Renal cortex interstitium (tissue), 11 donors: ENCODE data around the gene PSMD2. TPM values are rescaled to one million over a fixed set of nuclear protein-coding genes. Genes with fewer than 3 reads are reported as not detected.

Experiments used
- DNase-seq, 11 donors: peaks; one replicate each; pipeline ENCODE4 v3.0.0-alpha.2; 2013; ENCODE audit warnings: low read depth in 9 of 11, low spot score in 4 of 11; ENCODE audit errors: extremely low read depth in 1 of 11
- polyA plus RNA-seq, 3 donors: library from polyadenylated mRNA; unstranded; fragments of 120-200 nt; gene quantifications; one replicate each; pipeline ENCODE4 v1.2.1, GENCODE V29; 2013; ENCODE audit not compliant: insufficient read length in 3 of 3

PSMD2 gene
- polyA plus RNA-seq, 3 donors = 210 to 252 (median 223) TPM

- no peak for DNase-seq
These were observed 47.6 kb downstream of the PSMD2 start for GRCh38 chr3:184346480-184347190.

GRCh38 chr3:184347321-184348056 lies 48.4 kb downstream of the PSMD2 start:
- DNase-seq = no peak

GRCh38 chr3:184348057-184348382 lies 49.0 kb downstream of the PSMD2 start:
- no peak for DNase-seq

GRCh38 chr3:184349563-184350470 lies 50.8 kb downstream of the PSMD2 start:
- DNase-seq = no peak

- DNase-seq = no peak
These were observed 51.6 kb downstream of the PSMD2 start for GRCh38 chr3:184350618-184351017.

- no peak for DNase-seq
These were observed 52.6 kb downstream of the PSMD2 start for GRCh38 chr3:184351511-184352148.

- DNase-seq = no peak
These were observed 53.2 kb downstream of the PSMD2 start for GRCh38 chr3:184352149-184352785.

GRCh38 chr3:184352897-184353545 lies 54.0 kb downstream of the PSMD2 start:
- DNase-seq = no peak

- DNase-seq = no peak
These were observed 54.5 kb downstream of the PSMD2 start for GRCh38 chr3:184353546-184353941.

- no peak for DNase-seq
These were observed 55.2 kb downstream of the PSMD2 start for GRCh38 chr3:184354121-184354728.

GRCh38 chr3:184354754-184355153 lies 55.7 kb downstream of the PSMD2 start:
- DNase-seq = no peak

GRCh38 chr3:184355261-184356040 lies 56.4 kb downstream of the PSMD2 start:
- DNase-seq = no peak

GRCh38 chr3:184357248-184358123 lies 58.4 kb downstream of the PSMD2 start:
- DNase-seq = no peak

GRCh38 chr3:184358124-184358767 lies 59.2 kb downstream of the PSMD2 start:
- no peak for DNase-seq
